ENCODE measurements around the gene TULP4. TPM values are rescaled to one million over a fixed set of nuclear protein-coding genes. Genes with fewer than 3 reads are reported as not detected.
A peak's percentile ranks its signal among the peaks of the same experiment; 100 is the strongest.
"Not testable (repeated sequence)": the region's sequence is repeated elsewhere in the genome, so short reads cannot be mapped to it uniquely, and the experiment has no call there.

TULP4 gene
- total RNA-seq, 1 donor from 2014 or later = 406 TPM

DNA sequence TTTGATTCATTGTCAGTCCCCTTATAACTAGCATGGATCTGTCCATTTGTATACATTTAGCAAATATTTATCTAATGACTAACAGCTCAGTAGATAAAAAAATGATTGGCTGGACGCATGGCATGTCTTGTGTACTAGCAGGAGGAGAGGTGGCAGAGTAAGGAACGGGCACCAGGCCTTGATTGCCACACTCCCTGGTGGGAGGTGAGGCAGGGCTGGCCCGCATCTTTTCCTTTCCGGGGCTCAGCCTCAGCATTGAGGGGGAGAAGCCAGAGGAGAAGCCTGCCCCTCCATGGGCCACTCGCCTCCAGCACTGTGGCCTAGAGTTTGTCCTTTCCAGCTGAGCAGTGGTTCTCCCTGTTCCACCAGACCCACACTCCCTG is 162.7 kb downstream of the TULP4 start:
- peak overlapping the region; percentile 41 for H3K27ac Mint-ChIP-seq (ENCODE audit: unreplicated experiment)
- H3K4me1 Mint-ChIP-seq (ENCODE audit: low read depth, unreplicated experiment) = peaks cover 6% of the 10 kb centered on the region
- H3K36me3 Mint-ChIP-seq (ENCODE audit: unreplicated experiment) = peaks cover 2% of the 10 kb centered on the region
- peaks cover 7% of the 10 kb centered on the region for H3K9me3 Mint-ChIP-seq (ENCODE audit: unreplicated experiment)
- DNase-seq = no peak
- no peaks in the 10 kb centered on the region for H3K27me3 Mint-ChIP-seq (ENCODE audit: unreplicated experiment)
- H3K4me3 Mint-ChIP-seq (ENCODE audit: unreplicated experiment) = no peak overlapping the region
- TF ChIP-seq CTCF (IDR thresholded peaks at IDR 0.05; ENCODE audit: partially characterized antibody, unreplicated experiment) = no peak

DNA sequence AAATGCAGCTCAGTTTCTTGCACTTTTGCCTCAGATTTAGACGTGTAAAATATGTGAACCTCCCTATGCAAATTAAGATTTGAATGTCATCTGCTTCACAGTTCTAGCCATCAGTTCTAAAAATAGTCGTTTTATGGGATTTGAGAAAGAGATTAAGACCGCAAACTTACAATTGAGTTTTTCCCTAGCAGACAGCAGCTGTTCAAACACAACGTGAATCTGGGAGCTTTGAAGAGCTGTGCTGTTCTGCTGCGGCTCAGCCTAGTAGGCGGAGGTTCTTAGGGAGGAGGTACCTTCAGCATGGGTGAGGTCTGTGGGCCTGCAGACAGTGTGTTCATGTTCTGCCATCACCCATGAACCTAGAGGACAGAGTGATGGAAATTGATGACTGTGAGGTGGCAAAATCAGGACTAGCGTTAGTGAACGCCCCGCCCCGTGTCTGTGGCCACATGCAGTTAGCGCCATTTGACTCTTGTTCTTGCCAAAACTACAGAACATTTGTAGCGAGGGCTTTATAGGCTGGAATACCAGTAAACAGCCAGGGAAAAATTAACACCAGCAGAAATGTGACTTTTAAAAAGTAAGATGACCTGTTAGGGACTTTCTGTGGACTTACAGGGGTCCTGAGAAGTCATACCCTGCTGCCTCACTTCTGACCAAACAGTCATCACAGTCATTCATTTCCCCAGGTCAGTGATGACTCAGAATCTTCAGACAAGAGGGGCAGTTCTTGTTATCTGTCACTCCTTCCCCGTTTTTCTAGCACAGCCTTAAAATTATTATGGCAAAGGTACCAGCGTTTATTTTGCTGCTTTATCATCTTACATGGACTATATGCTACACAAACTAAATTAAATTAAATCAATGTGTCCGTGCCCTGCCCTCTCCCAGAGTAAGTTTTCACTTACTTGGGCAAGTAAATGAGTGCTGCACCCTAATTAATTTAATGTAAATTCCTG is 163.4 kb downstream of the TULP4 start:
- TF ChIP-seq CTCF (IDR thresholded peaks at IDR 0.05; ENCODE audit: partially characterized antibody, unreplicated experiment) = no peak
- Mint-ChIP-seq H3K27me3 (ENCODE audit: unreplicated experiment) (no peaks in the 10 kb centered on the region), H3K27ac (ENCODE audit: unreplicated experiment) (peak overlapping the region; percentile 41), H3K4me3 (ENCODE audit: unreplicated experiment) (no peak overlapping the region), H3K9me3 (ENCODE audit: unreplicated experiment) (peaks cover 6% of the 10 kb centered on the region), H3K4me1 (ENCODE audit: low read depth, unreplicated experiment) (peaks cover 6% of the 10 kb centered on the region), H3K36me3 (ENCODE audit: unreplicated experiment) (peaks cover 4% of the 10 kb centered on the region)
- no peak for DNase-seq

DNA sequence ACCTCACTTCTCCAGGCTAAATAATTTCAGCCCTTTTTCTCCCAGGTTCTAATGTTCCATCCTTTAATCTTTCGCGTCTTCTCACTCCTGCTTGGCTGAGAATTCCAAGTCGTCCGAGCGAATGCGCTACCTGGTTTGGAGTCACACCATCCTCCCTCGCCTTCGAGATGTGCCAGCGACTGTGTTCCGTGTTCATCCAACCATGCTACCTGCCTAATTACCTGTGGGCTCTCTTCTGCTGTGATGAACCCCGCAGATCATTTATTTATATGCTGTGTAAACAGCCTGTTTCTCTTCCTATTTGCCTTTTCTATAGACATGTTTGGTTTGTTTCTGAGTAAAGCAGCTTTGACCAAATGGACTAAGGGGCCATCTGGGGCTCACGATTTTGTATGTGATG is 164.1 kb downstream of the TULP4 start:
- H3K27ac Mint-ChIP-seq (ENCODE audit: unreplicated experiment) = no peak overlapping the region
- no peak for DNase-seq
- peaks cover 9% of the 10 kb centered on the region for H3K36me3 Mint-ChIP-seq (ENCODE audit: unreplicated experiment)
- no peaks in the 10 kb centered on the region for H3K27me3 Mint-ChIP-seq (ENCODE audit: unreplicated experiment)
- H3K4me3 Mint-ChIP-seq (ENCODE audit: unreplicated experiment) = no peak overlapping the region
- peaks cover 6% of the 10 kb centered on the region for H3K9me3 Mint-ChIP-seq (ENCODE audit: unreplicated experiment)
- peaks cover 6% of the 10 kb centered on the region for H3K4me1 Mint-ChIP-seq (ENCODE audit: low read depth, unreplicated experiment)
- TF ChIP-seq CTCF (IDR thresholded peaks at IDR 0.05; ENCODE audit: partially characterized antibody, unreplicated experiment) = no peak

DNA sequence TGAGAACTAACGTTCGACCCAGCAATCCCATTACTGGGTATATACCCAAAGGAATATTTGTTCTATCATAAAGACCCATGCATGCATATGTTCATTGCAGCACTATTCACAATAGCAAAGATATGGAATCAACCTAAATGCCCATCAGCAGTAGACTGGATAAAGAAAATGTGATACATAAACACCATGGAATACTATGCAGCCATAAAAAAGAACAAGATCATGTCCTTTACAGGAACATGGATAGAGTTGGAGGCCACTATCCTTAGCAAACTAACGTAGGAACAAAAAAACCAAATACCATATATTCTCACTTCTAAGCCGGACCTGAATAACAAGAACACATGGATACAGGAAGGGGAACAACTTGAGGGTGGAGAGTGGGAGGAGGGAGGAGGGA is 165.5 kb downstream of the TULP4 start:
- not testable (repeated sequence) for DNase-seq; H3K9me3 Mint-ChIP-seq (ENCODE audit: unreplicated experiment); H3K4me1 Mint-ChIP-seq (ENCODE audit: low read depth, unreplicated experiment); H3K27ac Mint-ChIP-seq (ENCODE audit: unreplicated experiment); H3K27me3 Mint-ChIP-seq (ENCODE audit: unreplicated experiment); H3K4me3 Mint-ChIP-seq (ENCODE audit: unreplicated experiment)
- peaks cover 16% of the 10 kb centered on the region for H3K36me3 Mint-ChIP-seq (ENCODE audit: unreplicated experiment)

DNA sequence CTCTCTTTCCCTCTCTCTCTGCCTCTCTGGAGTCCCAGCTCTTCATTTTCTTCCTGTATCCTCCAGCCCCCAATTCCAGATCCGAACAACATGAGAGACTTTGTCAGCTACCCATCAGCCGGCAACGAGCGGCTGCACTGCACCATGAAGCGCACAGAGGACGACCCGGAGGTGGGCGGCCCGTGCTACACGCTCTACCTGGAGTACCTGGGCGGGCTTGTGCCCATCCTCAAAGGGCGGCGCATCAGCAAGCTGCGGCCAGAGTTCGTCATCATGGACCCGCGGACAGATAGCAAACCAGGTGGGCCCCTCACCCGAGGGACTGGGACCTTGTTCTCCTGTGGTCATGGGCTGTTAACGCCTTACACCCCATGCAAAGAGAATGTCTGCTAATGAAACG is 168.7 kb downstream of the TULP4 start:
- peaks cover 3% of the 10 kb centered on the region for H3K27me3 Mint-ChIP-seq (ENCODE audit: unreplicated experiment)
- peaks cover 16% of the 10 kb centered on the region for H3K36me3 Mint-ChIP-seq (ENCODE audit: unreplicated experiment)
- H3K4me3 Mint-ChIP-seq (ENCODE audit: unreplicated experiment) = no peak overlapping the region
- no peak for DNase-seq
- H3K4me1 Mint-ChIP-seq (ENCODE audit: low read depth, unreplicated experiment) = no peaks in the 10 kb centered on the region
- peak overlapping the region; percentile 53 for H3K27ac Mint-ChIP-seq (ENCODE audit: unreplicated experiment)
- H3K9me3 Mint-ChIP-seq (ENCODE audit: unreplicated experiment) = peaks cover 7% of the 10 kb centered on the region
- TF ChIP-seq CTCF (IDR thresholded peaks at IDR 0.05; ENCODE audit: partially characterized antibody, unreplicated experiment) = no peak
